GM19468 (cell line): ENCODE data around the gene ESRP2.

Experiments used
- ATAC-seq: cut with Tn5 transposase; IDR thresholded peaks from one replicate; pipeline ENCODE4 v1.9.1; 2021; ENCODE audit warnings: mild to moderate bottlenecking, moderate library complexity, moderate number of reproducible peaks; ENCODE audit not compliant: unreplicated experiment; ENCODE audit errors: extremely low read depth

The ESRP2 gene

DNA sequence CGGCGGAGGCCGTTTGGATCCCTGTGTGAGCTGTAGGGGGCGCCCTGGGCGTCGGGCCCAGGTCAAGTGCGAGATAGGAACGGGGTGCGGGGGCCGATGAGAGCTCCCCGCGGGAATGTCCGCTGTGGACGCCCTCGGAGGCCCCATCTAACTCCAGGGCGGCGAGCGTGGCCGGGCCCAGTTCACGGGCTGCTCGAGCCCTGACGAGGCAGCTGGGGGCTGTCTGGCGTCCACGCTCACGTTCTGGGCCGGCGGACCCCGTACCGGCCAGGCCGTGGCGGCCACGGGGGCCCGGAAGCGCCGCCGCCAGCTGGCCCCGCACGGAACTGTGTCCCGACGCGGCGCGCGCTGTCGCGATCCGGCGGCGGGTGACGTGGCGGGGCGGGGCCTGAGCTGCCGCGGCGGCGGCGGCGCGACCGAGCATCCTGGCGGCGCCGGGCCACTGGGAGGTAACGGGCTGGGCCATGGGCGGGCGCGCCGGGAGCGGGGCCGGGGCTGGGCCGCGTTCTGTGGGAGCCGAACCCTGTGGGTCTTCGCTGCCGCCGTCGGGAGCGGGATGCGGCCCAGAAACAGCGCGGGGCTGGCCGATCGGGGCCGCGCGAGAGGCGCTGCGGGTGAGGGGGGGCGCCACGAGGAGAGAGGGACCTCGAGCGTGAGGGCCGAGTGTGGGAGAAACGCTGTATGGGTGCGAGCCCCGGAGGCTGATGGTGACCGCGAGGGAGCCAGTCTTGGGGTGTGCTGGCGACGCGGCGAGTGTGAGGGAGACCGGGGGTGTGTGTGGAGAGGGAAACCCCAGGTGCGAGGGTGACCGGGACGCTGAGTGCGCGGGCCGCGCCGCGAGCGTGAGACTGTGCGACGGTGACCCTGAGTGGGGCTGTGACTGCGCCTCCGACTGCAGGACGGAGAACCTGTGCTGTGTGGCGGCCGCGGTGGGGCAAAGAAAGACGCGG lies 28.5 kb upstream of the ESRP2 start, which contains the start of gene SLC7A6:
TSS of gene SLC7A6 (plus strand) at position 399 of the 950 bp plus-strand sequence. CDS start 10,201 bp downstream, outside the sequence.
- ATAC-seq: peak; percentile 33

DNA sequence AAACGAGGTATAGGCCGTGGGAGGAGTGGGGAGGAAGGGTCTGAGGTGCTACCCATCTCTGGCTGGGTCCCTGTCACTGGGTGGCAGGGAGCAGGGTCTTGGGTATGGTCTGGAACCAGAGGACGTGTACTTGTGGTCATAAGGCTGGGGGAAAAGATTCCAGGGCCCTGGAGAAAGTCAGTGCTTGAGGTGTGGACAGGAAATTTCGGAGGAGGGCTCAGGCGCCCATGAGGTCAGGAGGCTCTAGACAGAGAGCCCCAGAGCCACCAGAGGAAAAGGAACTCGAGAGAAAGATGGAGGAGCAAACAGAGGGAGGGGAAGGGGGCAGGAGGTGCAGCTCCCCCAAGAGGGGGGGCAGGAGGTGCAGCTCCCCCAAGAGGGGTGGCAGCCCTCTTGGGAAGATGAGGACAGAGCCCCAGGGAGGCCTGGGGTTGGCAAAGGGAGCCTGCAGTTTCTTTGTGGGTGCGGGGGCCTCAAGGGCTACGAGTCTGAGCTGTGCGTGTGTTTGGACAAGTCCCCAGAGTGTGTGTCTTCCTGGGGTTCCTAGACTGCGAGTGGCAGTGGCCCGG lies 27.7 kb upstream of the ESRP2 start:
- ATAC-seq: no peak

DNA sequence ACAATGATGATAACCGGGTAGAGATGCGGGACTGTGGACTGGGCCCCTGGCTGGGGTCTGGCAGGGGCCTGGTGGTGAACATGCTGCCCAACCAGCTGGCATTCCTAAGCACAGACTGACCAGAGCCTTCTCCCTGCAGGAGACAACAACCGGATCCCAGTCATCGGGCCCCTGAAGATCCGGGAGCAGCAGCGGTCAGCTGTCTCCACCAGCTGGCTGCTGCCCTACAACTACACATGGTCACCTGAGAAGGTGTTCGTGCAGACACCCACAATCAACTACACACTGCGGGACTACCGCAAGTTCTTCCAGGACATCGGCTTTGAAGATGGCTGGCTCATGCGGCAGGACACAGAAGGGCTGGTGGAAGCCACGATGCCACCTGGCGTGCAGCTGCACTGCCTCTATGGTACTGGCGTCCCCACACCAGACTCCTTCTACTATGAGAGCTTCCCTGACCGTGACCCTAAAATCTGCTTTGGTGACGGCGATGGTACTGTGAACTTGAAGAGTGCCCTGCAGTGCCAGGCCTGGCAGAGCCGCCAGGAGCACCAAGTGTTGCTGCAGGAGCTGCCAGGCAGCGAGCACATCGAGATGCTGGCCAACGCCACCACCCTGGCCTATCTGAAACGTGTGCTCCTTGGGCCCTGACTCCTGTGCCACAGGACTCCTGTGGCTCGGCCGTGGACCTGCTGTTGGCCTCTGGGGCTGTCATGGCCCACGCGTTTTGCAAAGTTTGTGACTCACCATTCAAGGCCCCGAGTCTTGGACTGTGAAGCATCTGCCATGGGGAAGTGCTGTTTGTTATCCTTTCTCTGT lies 23.3 kb upstream of the ESRP2 start:
- no peak for ATAC-seq

DNA sequence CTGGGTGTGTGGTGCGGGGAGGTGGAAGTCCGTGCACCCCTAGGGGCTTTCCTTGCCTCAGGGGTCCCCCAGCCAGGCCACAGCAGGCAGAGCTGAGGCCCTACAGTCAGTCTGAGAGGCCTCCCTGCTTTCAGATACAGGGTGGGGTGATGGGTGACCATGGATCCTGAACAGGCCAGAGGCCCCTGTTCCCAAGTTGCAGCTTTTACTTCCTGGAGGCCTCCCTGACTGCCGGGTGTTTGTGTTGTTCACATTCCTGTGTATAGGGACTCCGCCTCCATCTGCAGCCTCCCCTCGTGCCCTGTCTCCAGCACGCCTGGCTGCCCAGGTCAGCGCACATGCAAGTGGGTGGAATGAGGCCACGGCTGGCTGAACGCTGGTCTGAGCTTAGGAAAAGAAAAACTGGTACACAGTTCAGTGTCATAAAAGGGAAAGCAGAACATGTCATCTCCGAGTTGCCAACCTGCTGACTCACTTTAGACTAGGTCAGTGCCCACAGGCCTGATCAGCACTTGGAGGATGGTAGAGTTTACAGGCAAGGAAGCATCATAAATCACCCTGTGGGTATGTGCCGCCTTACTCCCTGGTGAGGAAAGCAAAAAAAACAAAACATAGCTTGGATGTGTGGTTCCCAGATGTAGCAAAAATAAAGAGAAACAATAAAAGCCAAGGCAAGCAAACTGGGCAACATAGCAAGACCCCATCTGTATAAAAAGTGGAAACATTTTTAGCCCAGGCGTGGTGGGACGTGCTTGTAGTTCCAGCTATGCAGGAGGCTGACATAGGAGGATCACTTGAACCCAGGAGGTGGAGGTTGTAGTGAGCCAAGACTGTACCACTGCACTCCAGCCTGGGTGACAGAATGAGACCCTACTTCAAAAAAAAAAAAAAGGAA lies 22.2 kb upstream of the ESRP2 start:
- no peak for ATAC-seq

DNA sequence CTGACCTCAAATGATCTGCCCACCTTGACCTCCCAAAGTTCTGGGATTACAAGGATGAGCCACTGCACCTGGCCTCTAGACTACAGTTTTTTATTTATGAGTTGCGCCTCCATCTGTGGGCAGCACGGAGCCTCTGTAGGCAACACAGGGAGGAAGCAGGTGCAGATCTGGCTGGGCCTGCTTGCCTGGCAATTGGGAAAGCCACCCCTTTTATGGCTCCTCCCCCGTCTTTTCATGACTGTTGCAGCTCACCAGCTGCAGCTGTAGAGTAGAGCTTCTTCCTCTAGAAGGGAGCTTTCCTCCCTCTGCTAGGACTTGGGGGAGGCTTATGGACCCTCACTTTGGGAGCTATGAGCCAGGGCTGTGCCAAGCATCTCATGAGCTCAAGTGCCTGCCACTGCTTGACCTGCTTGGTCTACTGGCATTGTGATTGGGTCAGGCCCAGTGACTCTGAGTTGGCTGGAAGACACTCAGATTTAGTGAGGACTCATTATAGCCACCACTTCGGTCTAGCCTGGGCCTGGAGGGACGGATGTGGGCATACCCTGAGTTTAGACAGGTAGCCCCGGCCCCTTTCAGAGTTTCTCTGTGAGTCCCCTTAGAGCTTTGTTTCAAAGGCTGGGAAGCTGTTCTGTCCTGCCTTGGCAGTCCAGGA lies 21.5 kb upstream of the ESRP2 start:
- no peak for ATAC-seq

DNA sequence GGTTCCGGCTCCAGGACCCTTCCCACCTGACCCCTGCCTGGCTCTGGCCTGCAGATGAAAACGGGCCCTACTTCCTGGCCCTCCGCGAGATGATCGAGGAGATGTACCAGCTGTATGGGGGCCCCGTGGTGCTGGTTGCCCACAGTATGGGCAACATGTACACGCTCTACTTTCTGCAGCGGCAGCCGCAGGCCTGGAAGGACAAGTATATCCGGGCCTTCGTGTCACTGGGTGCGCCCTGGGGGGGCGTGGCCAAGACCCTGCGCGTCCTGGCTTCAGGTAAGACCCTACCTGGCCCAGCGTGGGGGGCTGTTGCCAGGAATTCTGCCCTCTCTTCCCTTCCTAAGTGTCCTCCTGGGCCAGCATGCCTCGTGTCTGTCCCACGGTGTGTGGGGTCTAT lies 19.8 kb upstream of the ESRP2 start:
- no peak for ATAC-seq

DNA sequence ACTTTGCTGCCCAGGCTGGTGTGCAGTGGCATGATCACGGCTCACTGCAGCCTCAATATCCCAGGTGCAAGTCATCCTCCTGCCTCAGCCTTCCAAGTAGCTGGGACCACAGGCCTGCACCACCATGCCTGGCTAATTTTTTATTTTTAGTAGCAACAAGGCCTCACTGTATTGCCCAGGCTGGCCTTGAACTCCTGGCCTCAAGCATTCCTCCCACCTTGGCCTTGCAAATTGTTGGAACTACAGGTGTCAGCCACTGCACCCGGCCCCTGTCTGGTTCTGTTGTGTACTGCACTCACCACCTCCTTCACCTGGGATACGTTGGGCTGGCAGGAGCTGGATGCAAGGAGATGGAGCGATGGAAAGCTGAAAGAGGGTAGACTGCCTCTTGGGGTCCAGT lies 17.8 kb upstream of the ESRP2 start:
- ATAC-seq: no peak

DNA sequence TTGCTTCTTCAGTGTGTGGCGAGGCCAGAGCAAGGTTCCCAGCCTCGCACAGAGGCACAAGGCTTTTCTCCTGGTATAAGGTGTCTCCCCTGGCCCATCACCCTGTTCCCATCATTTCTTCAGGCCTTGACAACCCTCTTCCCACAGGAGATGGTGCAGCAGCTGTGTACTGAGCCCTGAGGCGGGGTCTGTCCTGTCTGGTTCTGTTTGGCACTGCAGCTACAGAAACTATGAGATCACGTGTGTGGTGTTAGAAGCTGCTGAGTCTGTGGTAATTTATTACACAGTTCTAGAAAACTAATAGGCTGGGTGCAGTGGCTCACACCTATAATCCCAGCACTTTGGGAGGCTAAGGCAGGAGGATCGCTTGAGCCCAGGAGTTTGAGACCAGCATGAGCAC lies 16.5 kb upstream of the ESRP2 start:
- no peak for ATAC-seq

DNA sequence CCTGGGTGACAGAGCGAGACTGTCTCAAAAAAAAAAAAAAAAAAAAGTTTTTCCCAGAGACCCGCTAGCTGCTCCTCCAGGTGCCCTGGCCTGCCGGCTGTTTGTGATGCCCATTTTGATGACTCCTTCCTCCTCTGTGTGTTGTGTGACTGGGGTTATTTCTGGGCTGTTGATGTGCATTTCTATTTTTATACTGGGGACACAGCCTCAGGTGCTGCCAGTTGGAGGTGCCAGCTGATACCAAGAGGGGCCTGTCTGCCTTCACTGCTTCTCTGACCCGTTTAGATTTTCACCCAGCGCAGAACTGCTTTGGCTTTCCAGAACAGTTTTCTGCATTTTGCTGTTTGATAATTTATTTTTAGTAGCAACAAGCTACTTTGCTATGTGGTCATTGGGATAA lies 15.9 kb upstream of the ESRP2 start:
- ATAC-seq: no peak

DNA sequence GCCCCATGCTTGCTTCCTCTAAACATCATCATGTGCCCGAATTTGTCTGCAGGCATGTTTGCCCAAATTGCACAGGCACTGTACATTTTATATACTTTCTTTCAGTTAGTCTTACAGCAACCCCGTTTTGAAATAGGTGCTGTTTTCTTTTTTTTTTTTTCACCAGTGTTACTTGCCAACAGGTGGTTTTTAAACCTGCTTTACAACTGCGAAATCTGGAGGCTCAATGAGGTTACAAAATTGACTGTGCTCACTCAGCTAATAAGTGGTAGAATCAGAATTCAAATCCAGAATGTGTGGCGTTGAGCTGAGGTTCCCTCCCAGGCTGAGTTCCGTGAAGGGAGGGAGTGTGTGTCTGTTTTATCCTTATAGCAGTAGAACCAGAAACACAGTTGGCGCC lies 15.0 kb upstream of the ESRP2 start:
- ATAC-seq: no peak

DNA sequence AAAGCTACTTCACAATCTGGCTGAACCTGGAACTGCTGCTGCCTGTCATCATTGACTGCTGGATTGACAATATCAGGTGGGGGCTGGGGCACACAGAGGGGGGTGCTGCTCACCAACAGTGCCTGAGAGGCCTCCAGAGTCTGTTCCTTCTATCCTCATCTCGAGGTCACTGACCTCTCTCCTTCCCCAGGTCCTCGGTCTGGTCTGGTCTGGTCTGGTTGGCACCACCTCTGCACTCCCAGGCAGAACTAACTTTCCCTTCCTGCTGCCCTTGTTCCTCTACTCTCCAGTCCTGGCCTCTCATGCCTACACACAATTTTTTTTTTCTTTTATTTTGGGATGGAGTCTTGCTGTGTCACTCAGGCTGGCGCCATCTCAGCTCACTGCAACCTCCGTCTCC lies 13.4 kb upstream of the ESRP2 start:
- ATAC-seq: no peak

DNA sequence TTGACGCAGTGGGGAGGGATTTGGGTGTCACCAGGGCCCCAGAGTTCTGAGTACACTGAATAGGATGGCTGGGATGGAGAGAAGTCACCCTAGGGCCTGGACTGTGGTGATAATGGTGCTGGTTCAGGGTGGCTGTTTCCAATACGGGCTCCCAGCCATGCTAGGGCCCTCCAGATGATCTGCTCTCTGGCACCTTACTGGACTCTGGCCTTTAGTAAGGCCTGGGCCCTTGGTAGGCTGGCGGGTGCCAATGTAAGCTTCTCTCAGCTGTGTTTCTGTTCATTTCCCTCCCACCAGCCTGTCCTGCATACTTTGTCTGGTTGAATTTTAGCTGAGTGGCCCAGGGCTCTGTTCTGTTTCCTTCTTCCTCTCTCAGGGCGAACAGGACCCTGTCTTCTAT lies 12.0 kb upstream of the ESRP2 start:
- no peak for ATAC-seq

DNA sequence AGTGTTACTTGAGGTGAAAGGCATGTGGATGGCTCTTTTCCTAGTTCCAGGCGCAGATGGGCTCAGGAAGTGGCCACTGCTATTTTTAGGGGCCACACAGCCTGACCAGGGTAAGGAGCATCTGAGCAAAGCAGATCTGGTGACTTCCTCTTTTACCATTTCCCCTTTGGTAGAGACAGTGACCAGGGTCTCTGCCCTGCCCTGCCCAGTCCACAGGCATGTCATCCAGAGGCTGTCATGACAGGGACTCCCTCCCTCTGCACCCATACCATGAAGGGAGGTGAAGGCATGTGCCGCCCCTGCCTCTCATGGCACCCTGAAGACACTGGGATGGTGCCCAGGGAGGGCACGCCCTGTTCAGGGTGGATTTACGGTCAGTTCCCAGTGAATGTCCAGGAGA lies 11.5 kb upstream of the ESRP2 start:
- no peak for ATAC-seq

DNA sequence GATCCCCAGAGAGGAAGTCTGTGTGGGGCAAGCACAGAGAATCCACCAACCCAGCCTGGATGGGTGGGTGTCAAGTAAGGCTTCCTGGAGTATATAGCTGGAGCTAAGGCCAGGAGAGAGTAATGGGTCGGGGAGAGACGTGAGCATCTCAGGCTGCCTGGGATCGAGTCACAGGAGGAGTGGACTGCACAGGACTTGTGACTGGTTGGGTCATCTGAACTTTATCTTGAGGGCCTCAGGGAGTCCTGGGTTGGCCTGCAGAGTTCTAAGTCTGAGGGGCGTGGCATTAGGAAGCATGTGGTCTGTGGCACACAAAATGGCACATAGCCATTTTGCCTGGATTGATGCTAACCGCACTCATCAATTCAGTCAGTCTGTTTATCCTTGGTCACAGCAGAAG lies 10.7 kb upstream of the ESRP2 start:
- ATAC-seq: no peak

DNA sequence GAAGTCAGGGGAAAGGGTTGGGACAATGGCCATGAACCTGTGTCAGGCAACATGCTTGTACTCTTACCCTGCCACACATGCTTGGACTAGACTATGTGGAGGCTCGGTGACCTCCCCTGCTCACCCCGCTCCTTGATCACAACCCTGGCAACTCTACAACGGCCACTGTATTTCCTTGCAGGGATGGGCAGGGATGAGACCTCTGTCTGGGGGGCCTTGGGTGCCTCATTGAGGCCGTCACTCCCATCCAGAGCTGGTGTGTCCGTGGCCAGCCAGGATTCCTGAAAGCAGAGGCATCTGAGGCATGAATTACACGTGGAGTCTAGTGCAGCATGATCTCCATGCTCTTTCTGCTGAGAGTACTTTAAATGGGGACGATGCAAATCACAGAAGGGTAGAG lies 10.2 kb upstream of the ESRP2 start:
- ATAC-seq: no peak

DNA sequence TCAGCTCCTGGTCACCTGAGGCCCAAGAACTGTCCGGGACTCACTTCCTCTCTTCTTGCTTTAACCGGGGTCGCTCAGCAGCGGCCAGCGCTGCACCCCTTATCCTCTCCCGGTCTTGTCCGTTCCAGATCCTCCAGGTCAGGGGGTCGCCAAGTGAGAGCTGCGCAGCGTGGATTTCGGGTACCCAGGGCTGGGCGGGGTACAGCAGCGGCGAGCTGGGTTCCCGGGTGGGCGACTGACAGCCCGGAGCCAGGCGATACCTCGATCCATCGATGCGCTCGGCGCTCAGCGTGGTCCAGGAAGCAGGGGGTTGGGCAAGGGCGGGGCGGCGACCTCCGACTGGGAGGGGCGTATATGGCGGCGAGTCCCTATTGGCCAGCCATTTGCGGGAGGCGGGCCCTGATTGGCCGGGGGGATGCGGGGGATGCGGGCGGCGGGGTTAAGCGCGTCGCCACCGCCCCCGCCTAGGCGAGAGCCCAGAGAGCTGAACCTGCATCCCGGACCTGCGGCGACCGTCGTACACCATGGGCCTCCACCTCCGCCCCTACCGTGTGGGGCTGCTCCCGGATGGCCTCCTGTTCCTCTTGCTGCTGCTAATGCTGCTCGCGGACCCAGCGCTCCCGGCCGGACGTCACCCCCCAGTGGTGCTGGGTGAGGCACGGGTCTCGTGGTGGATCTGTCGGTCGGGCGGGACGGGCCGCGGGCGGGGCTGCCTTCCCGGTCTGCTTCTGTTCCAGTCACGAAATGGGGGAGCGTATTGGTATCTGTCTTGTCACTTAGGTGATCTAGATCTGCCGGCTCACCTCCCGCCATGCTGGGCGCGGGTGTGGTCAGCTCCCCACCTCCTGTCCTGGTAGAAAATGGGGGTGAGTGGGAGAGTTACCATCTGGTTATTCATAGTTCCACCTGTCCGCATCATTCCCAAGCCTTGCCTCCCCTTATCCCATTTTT lies 9.3 kb upstream of the ESRP2 start, which contains the start of gene PLA2G15:
TSS of gene PLA2G15 (plus strand) at position 471 of the 951 bp plus-strand sequence. CDS start at position 525, 54 bp downstream.
- ATAC-seq: peak; percentile 44

DNA sequence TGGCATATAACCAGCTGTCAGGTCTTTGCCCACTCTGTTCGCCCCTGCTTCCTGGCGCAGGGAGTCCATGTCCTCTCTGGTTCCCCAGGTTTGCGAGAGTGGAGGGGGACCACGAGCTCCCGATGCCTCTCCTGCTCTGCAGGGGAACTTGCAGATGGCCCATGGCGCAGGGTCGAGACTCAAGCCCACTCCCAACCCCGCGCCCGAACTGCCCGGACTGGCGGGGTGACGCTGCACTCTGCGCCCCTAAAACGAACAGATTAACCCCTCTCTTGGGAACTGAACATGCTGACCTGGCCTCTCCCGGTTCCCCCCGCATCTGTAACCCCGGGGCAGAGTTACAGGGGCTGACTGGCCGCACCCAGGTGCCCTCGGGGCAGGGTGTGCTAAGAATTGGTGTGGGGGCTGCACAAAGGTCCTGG lies 8.6 kb upstream of the ESRP2 start:
- ATAC-seq: no peak
